Natural killer cell (primary cell): Measurements from ENCODE around the gene MRPL14. TPM values are rescaled to one million over a fixed set of nuclear protein-coding genes. Genes with fewer than 3 reads are reported as not detected.

Experiments used
- ATAC-seq, 3 donors: fragments of 150-1000 bp in 2 of 3; fragments of 200-7000 bp in 1 of 3; cut with Tn5 transposase; 1 replicate in 1 of 3; 2 replicates in 2 of 3; pipeline ENCODE4 v1.10.0; 2021; ENCODE audit warnings: mild to moderate bottlenecking in 2 of 3, moderate library complexity in 2 of 3
- DNase-seq, 2 donors: peaks; one replicate each; pipeline versions ENCODE4 v3.0.0 to v3.0.0-alpha.2; 2013 to 2021; ENCODE audit warnings: mixed read lengths in 1 of 2
- H3K27ac ChIP-seq: one replicate; pipeline ENCODE4 v1.5.1; 2013; ENCODE audit warnings: mild to moderate bottlenecking, low read length
- H3K27me3 ChIP-seq: one replicate; pipeline ENCODE4 v1.6.1; 2013; ENCODE audit warnings: low read length; ENCODE audit not compliant: control insufficient read depth, insufficient read depth
- H3K36me3 ChIP-seq: one replicate; pipeline ENCODE4 v1.6.1; 2013; ENCODE audit warnings: low read length; ENCODE audit not compliant: control insufficient read depth, insufficient read depth
- H3K4me1 ChIP-seq: one replicate; pipeline ENCODE4 v1.6.1; 2013; ENCODE audit warnings: low read length; ENCODE audit not compliant: control insufficient read depth, insufficient read depth
- H3K4me3 ChIP-seq: one replicate; pipeline ENCODE4 v1.5.1; 2013; ENCODE audit warnings: low read length
- H3K9me3 ChIP-seq: one replicate; pipeline ENCODE4 v1.6.1; 2013; ENCODE audit warnings: low read length; ENCODE audit not compliant: control insufficient read depth, insufficient read depth
- H3K27ac Mint-ChIP-seq, 2 donors: one replicate each; pipeline ENCODE4 v1.8.0; 2022; ENCODE audit warnings: mild to moderate bottlenecking in 2 of 2, mixed read lengths in 2 of 2, moderate library complexity in 1 of 2
- H3K27me3 Mint-ChIP-seq, 2 donors: one replicate each; pipeline ENCODE4 v1.8.0; 2022; ENCODE audit warnings: low read depth in 2 of 2, mixed read lengths in 2 of 2
- H3K36me3 Mint-ChIP-seq: one replicate; pipeline ENCODE4 v1.8.0; 2022; ENCODE audit warnings: mixed read lengths
- H3K4me1 Mint-ChIP-seq, 2 donors: one replicate each; pipeline ENCODE4 v1.8.0; 2022; ENCODE audit warnings: mixed read lengths in 2 of 2
- H3K4me3 Mint-ChIP-seq: one replicate; pipeline ENCODE4 v1.8.0; 2022; ENCODE audit warnings: mild to moderate bottlenecking, moderate library complexity, mixed read lengths
- H3K9me3 Mint-ChIP-seq, 2 donors: one replicate each; pipeline ENCODE4 v1.8.0; 2022; ENCODE audit warnings: mixed read lengths in 2 of 2
- WGBS: methylation state at CpG from one replicate; pipeline ENCODE4 v1.1.7; 2013; ENCODE audit warnings: missing lambda C conversion rate; ENCODE audit not compliant: insufficient coverage; 5-methylcytosine and 5-hydroxymethylcytosine counted together
- intact Hi-C: fragments of 100-400 bp; cut with micrococcal nuclease; formaldehyde crosslinking; loops from one replicate; pipeline ENCODE4 v1.14.2; 2022
- total RNA-seq, 4 donors: library from RNA; stranded (reverse); fragments of 120-200 nt in 1 of 4; gene quantifications; one replicate each; pipeline versions ENCODE4 v1.2.3 to v1.2.4, GENCODE V29; 2013 to 2022
- TF ChIP-seq, protein P1 (sequence below): fragments of 200-600 bp; IDR thresholded peaks from one replicate; pipeline ENCODE4 v1.8.0; 2022; ENCODE audit warnings: antibody characterized with exemption

MRPL14 gene
- total RNA-seq, 3 donors from 2014 or later (not counting 1 experiment from before 2014, with no cell fraction given): 14.9 to 16.2 (median 16.0) TPM

DNA sequence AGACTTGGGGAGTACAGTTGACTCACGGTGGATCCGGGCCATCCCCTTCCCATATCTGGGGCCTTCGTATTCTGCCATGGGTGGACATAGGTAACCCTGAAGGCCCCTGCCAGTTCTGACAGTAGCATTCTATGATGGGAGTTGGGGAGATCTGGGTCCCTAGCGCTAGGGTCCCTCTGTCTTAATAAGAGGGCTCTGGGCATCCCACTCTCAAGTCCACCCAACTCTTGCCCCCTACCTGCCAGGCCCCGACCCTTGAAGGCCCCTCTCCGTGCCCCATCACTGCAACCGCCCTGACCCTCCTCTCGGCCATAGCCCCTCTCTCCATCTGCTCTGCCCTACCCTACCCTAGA is 24.8 kb upstream of the MRPL14 start:
- H3K4me1 Mint-ChIP-seq: peaks cover 0 to 18% of the 10 kb centered on the region in 2 donors
- Histone ChIP-seq H3K27me3 (no peaks in the 10 kb centered on the region), H3K9me3 (no peaks in the 10 kb centered on the region), H3K36me3 (peaks cover 14% of the 10 kb centered on the region), H3K27ac (no peak overlapping the region), H3K4me3 (no peak overlapping the region), H3K4me1 (peaks cover 7% of the 10 kb centered on the region)
- DNase-seq: no peak
- no peaks in the 10 kb centered on the region for H3K36me3 Mint-ChIP-seq
- H3K27me3 Mint-ChIP-seq: no peaks in the 10 kb centered on the region
- H3K4me3 Mint-ChIP-seq: peak overlapping the region; percentile 40
- no peaks in the 10 kb centered on the region for H3K9me3 Mint-ChIP-seq
- intact Hi-C loops: loop anchor here (1.0 kb wide), 1 partner anchor 56 kb away; no protein-coding TSS in a partner anchor
- 47% methylated on average over 8 of the region's 8 CpGs for WGBS
- ATAC-seq: peak in 2 of 3 donors; percentile 1 to 9
- TF ChIP-seq, protein P1, sequence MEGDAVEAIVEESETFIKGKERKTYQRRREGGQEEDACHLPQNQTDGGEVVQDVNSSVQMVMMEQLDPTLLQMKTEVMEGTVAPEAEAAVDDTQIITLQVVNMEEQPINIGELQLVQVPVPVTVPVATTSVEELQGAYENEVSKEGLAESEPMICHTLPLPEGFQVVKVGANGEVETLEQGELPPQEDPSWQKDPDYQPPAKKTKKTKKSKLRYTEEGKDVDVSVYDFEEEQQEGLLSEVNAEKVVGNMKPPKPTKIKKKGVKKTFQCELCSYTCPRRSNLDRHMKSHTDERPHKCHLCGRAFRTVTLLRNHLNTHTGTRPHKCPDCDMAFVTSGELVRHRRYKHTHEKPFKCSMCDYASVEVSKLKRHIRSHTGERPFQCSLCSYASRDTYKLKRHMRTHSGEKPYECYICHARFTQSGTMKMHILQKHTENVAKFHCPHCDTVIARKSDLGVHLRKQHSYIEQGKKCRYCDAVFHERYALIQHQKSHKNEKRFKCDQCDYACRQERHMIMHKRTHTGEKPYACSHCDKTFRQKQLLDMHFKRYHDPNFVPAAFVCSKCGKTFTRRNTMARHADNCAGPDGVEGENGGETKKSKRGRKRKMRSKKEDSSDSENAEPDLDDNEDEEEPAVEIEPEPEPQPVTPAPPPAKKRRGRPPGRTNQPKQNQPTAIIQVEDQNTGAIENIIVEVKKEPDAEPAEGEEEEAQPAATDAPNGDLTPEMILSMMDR: peak; percentile 25
- H3K27ac Mint-ChIP-seq: peak overlapping the region; percentile 51 to 72

DNA sequence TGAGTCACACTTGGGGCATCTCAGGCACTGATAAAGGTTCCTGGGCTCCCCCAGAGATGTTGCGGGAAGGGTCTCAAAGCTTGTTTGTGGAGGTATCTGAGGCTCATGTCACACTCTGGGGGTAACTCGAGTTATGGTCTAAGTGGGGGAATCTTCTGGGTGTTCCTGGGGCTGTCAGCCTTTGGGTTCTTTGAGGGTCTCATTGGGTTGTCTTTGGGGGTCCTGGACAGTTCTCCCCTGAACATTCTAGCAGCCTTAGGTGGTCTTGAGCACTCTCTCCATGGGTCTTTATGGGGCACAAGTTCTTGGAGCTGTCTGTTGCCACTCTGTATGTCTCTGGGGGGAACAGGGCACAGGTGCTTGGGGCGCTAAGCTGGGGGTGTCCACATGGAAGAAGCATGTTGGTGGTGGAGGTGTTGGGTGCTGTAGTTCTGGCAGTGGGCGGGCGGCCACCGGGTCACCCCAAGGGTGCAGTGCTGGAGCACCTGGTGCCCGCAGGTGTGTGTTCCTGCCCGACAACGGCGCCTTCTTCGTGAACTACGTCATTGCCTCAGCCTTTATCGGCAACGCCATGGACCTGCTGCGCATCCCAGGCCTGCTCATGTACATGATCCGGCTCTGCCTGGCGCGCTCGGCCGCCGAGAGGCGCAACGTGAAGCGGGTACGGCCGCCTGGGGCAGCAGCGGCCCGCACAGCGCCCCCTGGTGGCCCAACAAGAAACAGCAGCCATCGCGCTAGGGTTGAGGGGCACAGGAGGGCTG is 24.3 kb upstream of the MRPL14 start:
- intact Hi-C loops: loop anchor here (1.0 kb wide), 1 partner anchor 55 kb away; no protein-coding TSS in a partner anchor
- peak overlapping the region; percentile 40 for H3K4me3 Mint-ChIP-seq
- no peaks in the 10 kb centered on the region for H3K27me3 Mint-ChIP-seq
- Histone ChIP-seq H3K4me1 (peaks cover 7% of the 10 kb centered on the region), H3K27ac (no peak overlapping the region), H3K9me3 (no peaks in the 10 kb centered on the region), H3K36me3 (peaks cover 14% of the 10 kb centered on the region), H3K27me3 (no peaks in the 10 kb centered on the region), H3K4me3 (no peak overlapping the region)
- H3K4me1 Mint-ChIP-seq: peaks cover 0 to 18% of the 10 kb centered on the region in 2 donors
- peak; percentile 80 to 86 for DNase-seq
- no peaks in the 10 kb centered on the region for H3K9me3 Mint-ChIP-seq
- peak; percentile 87 to 93 (median 90) for ATAC-seq
- 22% methylated on average over 31 of the region's 31 CpGs for WGBS
- TF ChIP-seq, protein P1: peak; percentile 98
- peak overlapping the region; percentile 51 to 72 for H3K27ac Mint-ChIP-seq
- no peaks in the 10 kb centered on the region for H3K36me3 Mint-ChIP-seq

DNA sequence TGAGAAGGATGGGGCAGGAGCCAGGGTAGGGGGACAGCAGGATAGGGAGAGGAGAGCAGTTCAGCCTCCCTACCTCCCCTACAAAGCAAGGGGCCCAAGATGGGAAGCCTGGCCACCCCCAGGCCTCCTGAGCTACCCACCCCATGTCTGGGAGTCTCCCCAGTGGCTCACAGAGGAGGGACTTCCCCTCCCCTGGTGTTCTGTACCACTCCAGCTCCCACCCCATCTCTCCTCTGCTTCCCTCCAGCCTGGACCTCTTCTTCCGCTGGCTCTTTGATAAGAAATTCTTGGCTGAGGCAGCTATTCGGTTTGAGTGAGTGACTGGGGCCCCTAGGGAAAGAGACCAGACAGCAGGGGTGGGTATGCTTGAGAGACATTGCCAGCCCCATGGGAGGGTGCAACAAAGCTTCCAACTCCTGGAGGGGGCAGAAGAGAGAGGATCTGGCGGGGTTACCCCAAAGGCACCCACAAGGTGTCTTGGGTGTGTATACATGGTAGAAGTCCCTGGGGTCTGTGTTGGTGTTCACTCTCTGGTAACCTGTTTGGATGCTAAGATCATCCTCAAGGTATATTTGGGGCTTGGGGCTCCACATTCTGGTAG is 23.2 kb upstream of the MRPL14 start:
- H3K4me3 ChIP-seq: no peak overlapping the region
- 76% methylated on average over 3 of the region's 3 CpGs for WGBS
- H3K4me1 Mint-ChIP-seq: peaks cover 0 to 18% of the 10 kb centered on the region in 2 donors
- no peaks in the 10 kb centered on the region for H3K27me3 Mint-ChIP-seq
- H3K9me3 ChIP-seq: no peaks in the 10 kb centered on the region
- peaks cover 14% of the 10 kb centered on the region for H3K36me3 ChIP-seq
- H3K9me3 Mint-ChIP-seq: no peaks in the 10 kb centered on the region
- no peaks in the 10 kb centered on the region for H3K27me3 ChIP-seq
- DNase-seq (no peak), ATAC-seq (no peak)
- H3K36me3 Mint-ChIP-seq: no peaks in the 10 kb centered on the region
- peak overlapping the region in 1 of 2 donors; percentile 10 for H3K27ac Mint-ChIP-seq
- H3K4me3 Mint-ChIP-seq: no peak overlapping the region
- intact Hi-C loops: no loop called here
- H3K4me1 ChIP-seq: peaks cover 7% of the 10 kb centered on the region
- H3K27ac ChIP-seq: no peak overlapping the region
- TF ChIP-seq, protein P1: no peak
